ENCODE results near the gene NSD2. TPM values are rescaled to one million over a fixed set of nuclear protein-coding genes. Genes with fewer than 3 reads are reported as not detected.
A peak's percentile ranks its signal among the peaks of the same experiment; 100 is the strongest.

NSD2 gene
- total RNA-seq, 1 experiment from 2014 or later = 69.0 TPM

- H2AFZ ChIP-seq (ENCODE audit: low read length) = no peak overlapping the region
- POLR2A ChIA-PET (ENCODE audit: unreplicated experiment) = no interaction called here
These were observed 2.1 kb downstream of the NSD2 start for GRCh38 chr4:1873291-1873690.

GRCh38 chr4:1873776-1874175, 2.6 kb downstream of the NSD2 start:
- Histone ChIP-seq H3K9me3 (ENCODE audit: low read length) (no peaks in the 10 kb centered on the region), H4K20me1 (ENCODE audit: low read length) (peaks cover 21% of the 10 kb centered on the region), H3K4me1 (ENCODE audit: insufficient read depth, low read length) (peaks cover 25% of the 10 kb centered on the region), H3F3A (ENCODE audit: low read length, unreplicated experiment) (no peaks in the 10 kb centered on the region), H3K9ac (ENCODE audit: low read length) (peak overlapping the region; percentile 93; the same call in 1 of the 2 replicates), H3K4me2 (ENCODE audit: low read length) (peak overlapping the region; percentile 87), H3K4me3 (ENCODE audit: low read length) (peak overlapping the region; percentile 92), H3K36me3 (ENCODE audit: low read depth, low read length) (no peaks in the 10 kb centered on the region), H2AFZ (ENCODE audit: low read length) (no peak overlapping the region), H3K27ac (ENCODE audit: low read length) (peak overlapping the region; percentile 62), H3K79me2 (ENCODE audit: low read length) (peaks cover 69% of the 10 kb centered on the region), H3K9me2 (replicated peaks; ENCODE audit: low read length) (no peaks in the 10 kb centered on the region), H3K27me3 (ENCODE audit: low read length) (no peaks in the 10 kb centered on the region)
- intact Hi-C loops (cut with micrococcal nuclease) = loop anchor here (2.0 kb wide), 1 partner anchor 25 kb away; no protein-coding TSS in a partner anchor
- CTCF ChIA-PET = no interaction called here
- no peak for TF ChIP-seq CTCF (conservative IDR thresholded peaks at IDR 0.05; ENCODE audit: low read depth, low read length)
- no peak for TF ChIP-seq EZH2phosphoT487 (IDR thresholded peaks at IDR 0.05; ENCODE audit: borderline replicate concordance, low read length)
- TF ChIP-seq EZH2 (IDR thresholded peaks at IDR 0.05; ENCODE audit: low read length, unreplicated experiment) = no peak
- no TSS peak for BruUV-seq (replicated peaks)
- POLR2A ChIA-PET (ENCODE audit: unreplicated experiment) = no interaction called here
- ATAC-seq (peak; percentile 7; the same call in 1 of the 2 replicates), DNase-seq (peak; percentile 31)

More at GRCh38 chr4:1873291-1873690, 2.1 kb downstream of the NSD2 start:
- peaks cover 25% of the 10 kb centered on the region for H3K4me1 ChIP-seq (ENCODE audit: insufficient read depth, low read length)
- H3K9ac ChIP-seq (ENCODE audit: low read length) = peak overlapping the region; percentile 93
- H3F3A ChIP-seq (ENCODE audit: low read length, unreplicated experiment) = no peaks in the 10 kb centered on the region
- H3K4me2 ChIP-seq (ENCODE audit: low read length) = peak overlapping the region; percentile 87
- no peak for ATAC-seq
- H3K27ac ChIP-seq (ENCODE audit: low read length) = peak overlapping the region; percentile 62
- TF ChIP-seq CTCF (conservative IDR thresholded peaks at IDR 0.05; ENCODE audit: low read depth, low read length) = no peak
- TF ChIP-seq EZH2 (IDR thresholded peaks at IDR 0.05; ENCODE audit: low read length, unreplicated experiment) = no peak
- no peak for TF ChIP-seq EZH2phosphoT487 (IDR thresholded peaks at IDR 0.05; ENCODE audit: borderline replicate concordance, low read length)
- peaks cover 16% of the 10 kb centered on the region for H4K20me1 ChIP-seq (ENCODE audit: low read length)
- peaks cover 64% of the 10 kb centered on the region for H3K79me2 ChIP-seq (ENCODE audit: low read length)
- peak overlapping the region; percentile 92 for H3K4me3 ChIP-seq (ENCODE audit: low read length)
- H3K9me3 ChIP-seq (ENCODE audit: low read length) = no peaks in the 10 kb centered on the region
- no TSS peak for BruUV-seq (replicated peaks)
- intact Hi-C loops (cut with micrococcal nuclease) = loop anchor here (2.0 kb wide), 1 partner anchor 26 kb away; no protein-coding TSS in a partner anchor
- DNase-seq = no peak
- H3K27me3 ChIP-seq (ENCODE audit: low read length) = no peaks in the 10 kb centered on the region
- H3K36me3 ChIP-seq (ENCODE audit: low read depth, low read length) = no peaks in the 10 kb centered on the region
- CTCF ChIA-PET = no interaction called here
- H3K9me2 ChIP-seq (replicated peaks; ENCODE audit: low read length) = no peaks in the 10 kb centered on the region

- POLR2A ChIA-PET (ENCODE audit: unreplicated experiment) = no interaction called here
These were observed 3.0 kb downstream of the NSD2 start for GRCh38 chr4:1874201-1874600.

More at GRCh38 chr4:1874201-1874600, 3.0 kb downstream of the NSD2 start:
- H3F3A ChIP-seq (ENCODE audit: low read length, unreplicated experiment) = no peaks in the 10 kb centered on the region
- H3K79me2 ChIP-seq (ENCODE audit: low read length) = peaks cover 72% of the 10 kb centered on the region
- peak overlapping the region; percentile 87 for H3K4me2 ChIP-seq (ENCODE audit: low read length)
- no peak for ATAC-seq
- H3K36me3 ChIP-seq (ENCODE audit: low read depth, low read length) = no peaks in the 10 kb centered on the region
- CTCF ChIA-PET = interaction anchor here (0.6 kb wide), 1 partner anchor 35 kb away, joined by 3 read pairs; no protein-coding TSS in a partner anchor
- H2AFZ ChIP-seq (ENCODE audit: low read length) = no peak overlapping the region
- H3K9ac ChIP-seq (ENCODE audit: low read length) = peak overlapping the region; percentile 93; the same call in 1 of the 2 replicates
- peak overlapping the region; percentile 92; the same call in 1 of the 2 replicates for H3K4me3 ChIP-seq (ENCODE audit: low read length)
- no TSS peak for BruUV-seq (replicated peaks)
- TF ChIP-seq EZH2phosphoT487 (IDR thresholded peaks at IDR 0.05; ENCODE audit: borderline replicate concordance, low read length) (no peak), CTCF (conservative IDR thresholded peaks at IDR 0.05; ENCODE audit: low read depth, low read length) (no peak), EZH2 (IDR thresholded peaks at IDR 0.05; ENCODE audit: low read length, unreplicated experiment) (no peak)
- H3K27me3 ChIP-seq (ENCODE audit: low read length) = no peaks in the 10 kb centered on the region
- DNase-seq = no peak
- H3K9me3 ChIP-seq (ENCODE audit: low read length) = no peaks in the 10 kb centered on the region
- peaks cover 25% of the 10 kb centered on the region for H3K4me1 ChIP-seq (ENCODE audit: insufficient read depth, low read length)
- H3K27ac ChIP-seq (ENCODE audit: low read length) = peak overlapping the region; percentile 62; the same call in 1 of the 2 replicates
- peaks cover 22% of the 10 kb centered on the region for H4K20me1 ChIP-seq (ENCODE audit: low read length)
- no peaks in the 10 kb centered on the region for H3K9me2 ChIP-seq (replicated peaks; ENCODE audit: low read length)
- intact Hi-C loops (cut with micrococcal nuclease) = no loop called here
